Stimulated activated CD4-positive, alpha-beta T cell treated with anti-CD3 and anti-CD28 coated beads, Interleukin-1b, Interleukin-23, amount 100 ng/mL, for 48 hours (primary cell): ENCODE measurements around the gene EMID1.
A peak's percentile ranks its signal among the peaks of the same experiment; 100 is the strongest.

ENCODE experiments used
- DNase-seq: peaks from one replicate; pipeline ENCODE4 v3.0.0-alpha.2; 2020

The EMID1 gene

DNA sequence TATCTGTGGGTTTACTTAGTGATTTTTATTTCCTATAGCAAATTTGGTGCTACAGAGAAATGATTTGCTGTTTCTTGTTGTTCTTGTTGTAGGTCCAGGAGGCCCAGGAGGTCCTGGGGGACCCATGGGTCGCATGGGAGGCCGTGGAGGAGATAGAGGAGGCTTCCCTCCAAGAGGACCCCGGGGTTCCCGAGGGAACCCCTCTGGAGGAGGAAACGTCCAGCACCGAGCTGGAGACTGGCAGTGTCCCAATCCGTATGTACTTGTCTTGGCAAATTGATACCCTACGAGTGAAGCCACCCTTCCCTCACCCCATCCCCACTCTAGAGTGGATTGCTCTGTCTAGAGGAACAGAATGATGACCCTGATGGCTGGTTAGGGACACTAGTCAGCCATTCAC lies 92.9 kb downstream of the EMID1 start:
- DNase-seq, result no peak

DNA sequence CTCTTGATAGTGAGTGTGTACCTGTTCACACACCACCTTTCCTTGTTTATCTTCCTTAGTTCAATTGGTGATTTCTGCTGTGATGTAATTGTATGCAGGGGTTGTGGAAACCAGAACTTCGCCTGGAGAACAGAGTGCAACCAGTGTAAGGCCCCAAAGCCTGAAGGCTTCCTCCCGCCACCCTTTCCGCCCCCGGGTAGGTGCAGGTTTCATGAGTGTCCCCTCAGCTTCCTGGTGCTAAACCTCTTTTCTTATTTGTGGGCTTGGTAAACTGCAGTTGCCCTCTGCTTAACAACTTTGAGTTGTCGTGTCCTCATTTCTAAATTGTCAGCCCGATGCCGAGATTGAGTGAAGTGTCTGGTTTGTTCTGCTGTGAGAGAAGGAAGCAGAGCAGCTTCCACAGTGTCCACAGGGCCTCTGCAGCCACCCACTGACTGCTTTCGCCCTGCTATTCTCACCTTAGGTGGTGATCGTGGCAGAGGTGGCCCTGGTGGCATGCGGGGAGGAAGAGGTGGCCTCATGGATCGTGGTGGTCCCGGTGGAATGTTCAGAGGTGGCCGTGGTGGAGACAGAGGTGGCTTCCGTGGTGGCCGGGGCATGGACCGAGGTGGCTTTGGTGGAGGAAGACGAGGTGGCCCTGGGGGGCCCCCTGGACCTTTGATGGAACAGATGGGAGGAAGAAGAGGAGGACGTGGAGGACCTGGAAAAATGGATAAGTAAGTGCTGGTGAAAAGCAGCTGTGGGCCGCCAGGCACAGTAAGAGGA lies 93.6 kb downstream of the EMID1 start:
- no peak for DNase-seq

DNA sequence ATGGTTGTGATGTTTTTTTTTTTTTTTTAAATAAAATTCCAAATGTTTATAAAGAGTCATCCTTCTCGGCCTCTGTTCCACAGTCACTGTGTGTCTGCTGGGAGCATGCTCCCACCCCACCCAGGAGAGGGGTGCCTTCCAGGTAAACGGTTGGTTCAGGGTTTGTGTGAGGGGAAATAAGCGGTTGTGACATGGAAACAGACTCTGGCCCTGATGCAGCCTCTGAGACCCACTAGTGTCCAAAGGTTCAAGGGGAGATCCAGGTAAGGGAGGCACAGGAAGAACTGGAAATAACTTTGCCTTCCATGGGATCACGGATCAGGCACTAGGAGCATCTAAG lies 94.7 kb downstream of the EMID1 start:
- DNase-seq, result no peak

DNA sequence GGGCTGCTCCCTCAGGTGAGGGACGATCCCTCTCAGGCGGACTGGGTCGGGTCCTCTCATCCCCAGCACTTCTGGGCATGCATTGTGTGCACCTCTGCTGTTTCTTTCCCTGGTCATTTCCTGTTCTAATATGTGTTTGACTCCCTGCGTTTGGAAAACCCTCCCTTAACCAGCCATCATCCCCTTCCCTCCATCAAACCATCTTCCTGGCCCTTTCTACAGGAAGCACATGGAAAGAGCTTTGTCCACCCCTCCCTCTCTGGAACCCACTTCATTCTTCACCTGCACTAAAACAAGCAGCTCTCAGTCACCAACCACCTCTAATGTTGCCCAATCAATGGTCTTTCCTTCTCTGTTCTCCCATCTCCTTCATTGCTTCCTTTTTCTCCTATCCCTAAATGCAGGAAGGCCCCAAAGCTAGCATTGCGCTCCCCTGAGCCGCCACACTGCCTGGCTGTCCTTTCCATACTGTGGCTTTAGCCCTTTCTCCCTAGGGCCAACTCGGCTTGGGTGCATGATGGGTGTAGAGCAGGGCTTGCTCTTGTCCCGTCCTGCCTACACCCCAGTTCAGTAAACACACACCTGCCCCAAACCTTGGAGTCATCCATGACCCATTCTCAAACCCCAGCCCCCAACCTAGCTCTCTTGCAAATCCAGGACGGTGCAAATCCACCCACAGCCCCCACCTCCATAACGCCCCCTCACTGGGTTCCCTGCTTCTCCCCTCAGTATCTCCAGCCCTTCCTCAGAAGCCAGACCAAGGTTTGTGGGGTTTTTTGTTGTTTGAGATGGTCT lies 95.3 kb downstream of the EMID1 start:
- DNase-seq, result no peak

DNA sequence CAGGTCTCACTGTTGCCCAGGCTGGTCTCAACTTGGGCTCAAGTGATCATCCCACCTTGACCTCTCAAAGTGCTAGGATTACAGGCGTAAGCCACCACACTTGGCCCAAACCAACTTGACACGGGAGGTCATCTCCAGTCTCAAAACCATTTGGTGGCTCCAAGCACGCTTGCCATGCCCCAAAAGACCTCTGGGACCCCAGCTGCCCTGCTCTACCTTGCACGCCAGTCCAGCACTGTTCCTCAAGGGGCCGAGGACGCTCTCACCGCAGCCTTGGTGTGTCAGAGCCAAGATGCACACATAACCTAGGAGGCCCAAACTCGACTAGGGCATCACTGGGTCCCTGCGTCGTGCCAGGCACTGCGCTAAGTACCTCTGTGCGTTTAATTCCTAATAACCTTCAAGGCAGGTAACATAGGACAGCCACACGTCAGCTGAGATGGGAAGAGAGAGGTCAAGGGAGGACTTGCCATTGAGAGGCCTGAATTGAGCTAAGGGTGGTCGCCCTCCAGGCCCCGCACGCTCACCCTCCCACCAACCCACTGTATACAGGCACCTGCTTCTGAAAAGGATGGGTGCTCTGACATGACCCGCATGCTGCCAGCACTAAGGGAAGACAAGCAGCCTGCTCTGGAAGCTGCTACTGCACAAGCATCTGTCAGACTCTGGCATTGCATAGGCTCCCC lies 96.2 kb downstream of the EMID1 start:
- no peak for DNase-seq

DNA sequence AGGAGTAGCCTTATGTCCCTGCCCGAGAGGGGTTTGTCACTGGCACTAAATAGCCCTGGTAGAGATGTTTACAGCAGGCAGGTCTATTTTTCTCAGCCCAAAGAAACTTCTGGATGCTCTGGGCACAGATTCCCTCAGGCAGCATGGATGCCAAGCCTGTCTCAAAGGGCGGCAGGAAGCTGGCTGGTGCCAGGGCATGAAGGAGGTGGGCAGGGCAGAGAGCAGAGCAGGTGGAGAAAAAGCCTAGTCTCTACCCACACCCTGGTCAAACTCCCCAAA lies 96.6 kb downstream of the EMID1 start:
- DNase-seq, result no peak

DNA sequence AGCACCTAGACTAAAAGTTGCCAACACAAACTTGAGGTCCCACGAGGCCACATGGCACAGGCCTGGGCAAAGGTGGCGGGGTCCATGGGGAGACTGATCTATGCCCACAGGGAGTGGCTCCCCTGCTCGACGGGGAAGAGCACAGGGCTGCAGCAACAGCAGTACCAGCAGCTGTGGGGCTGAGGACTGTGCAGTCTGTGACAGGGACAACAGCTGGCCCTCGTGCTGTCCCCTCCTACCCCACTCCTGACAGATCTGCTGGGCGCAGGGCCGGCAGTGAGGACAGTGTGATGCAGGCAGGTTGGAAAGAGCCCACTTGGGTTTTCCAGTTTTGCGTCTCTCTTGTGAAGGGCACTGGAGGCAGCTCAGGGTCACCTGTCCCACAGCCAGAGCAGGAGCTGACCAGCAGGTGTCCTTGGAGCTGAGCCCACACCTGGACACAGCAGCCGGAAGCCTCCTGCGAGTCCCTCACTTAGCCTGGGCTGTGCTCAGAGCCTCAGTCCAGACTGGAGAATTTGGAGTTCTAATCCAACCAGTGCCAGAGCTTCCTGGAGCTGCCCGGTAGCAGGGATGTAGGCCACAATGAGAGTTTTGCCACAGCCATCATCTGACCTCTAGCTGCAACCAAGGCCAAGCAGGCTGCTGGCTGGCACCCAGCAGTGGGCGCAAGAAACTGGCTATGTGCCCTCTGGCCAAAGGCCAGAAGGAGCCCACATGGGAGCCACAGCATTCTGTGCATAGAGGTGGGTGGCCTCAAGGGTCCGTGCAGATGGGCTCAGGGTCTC lies 97.2 kb downstream of the EMID1 start:
- DNase-seq, result no peak

DNA sequence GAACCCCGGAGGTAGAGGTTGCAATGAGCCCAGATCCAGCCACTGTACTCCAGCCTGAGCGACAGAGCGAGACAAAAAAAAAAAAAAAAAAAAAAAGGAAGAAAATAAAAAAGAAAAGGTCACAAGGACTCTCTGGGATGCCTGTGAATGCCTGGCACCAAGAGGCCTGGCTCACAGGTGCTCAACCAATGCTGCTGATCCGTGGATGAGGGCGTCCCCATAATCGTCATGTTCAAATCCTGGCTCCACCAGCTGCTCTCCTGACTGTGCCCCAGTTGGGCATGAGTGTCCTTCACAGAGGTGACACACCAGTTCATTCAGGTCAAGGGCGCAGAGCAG lies 100.1 kb downstream of the EMID1 start:
- no peak for DNase-seq

DNA sequence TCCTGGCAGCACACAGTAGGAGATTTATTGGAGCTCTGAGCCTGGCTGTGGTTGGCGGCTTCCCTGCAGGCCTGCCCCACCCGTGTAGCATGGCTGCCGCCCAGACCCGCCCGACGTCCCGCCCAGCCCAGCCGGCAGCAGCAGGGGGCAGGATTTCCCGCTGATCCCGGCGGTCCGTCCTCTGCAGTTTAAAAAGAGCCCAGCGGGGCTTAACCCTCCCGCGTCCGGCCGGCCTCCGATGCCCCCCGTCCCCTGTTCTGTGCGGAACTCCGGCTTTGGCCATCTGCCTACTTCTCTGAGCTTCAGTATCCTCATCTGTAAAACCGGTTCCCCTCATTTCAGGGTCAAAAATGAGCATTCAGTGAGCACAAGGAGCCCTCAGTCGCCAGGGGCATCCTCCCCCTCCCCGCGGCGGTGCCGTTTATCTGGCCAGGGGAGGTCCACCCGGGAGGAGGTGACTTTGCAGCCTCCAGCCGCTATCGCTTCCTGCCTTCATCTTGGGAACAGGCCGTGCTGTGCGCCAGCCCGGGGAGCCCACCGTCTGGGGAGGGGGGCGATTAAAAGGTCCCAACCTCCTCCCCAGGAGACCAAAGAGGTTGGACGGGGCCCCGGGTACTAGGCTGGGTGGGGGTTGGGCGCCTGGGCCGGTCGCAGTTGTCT lies 100.6 kb downstream of the EMID1 start, which contains the start of gene GAS2L1:
GAS2L1 (plus strand) TSS at position 476 of the 660 bp plus-strand sequence. CDS start 1,456 bp downstream, outside the sequence.
- DNase-seq, result peak; percentile 43

DNA sequence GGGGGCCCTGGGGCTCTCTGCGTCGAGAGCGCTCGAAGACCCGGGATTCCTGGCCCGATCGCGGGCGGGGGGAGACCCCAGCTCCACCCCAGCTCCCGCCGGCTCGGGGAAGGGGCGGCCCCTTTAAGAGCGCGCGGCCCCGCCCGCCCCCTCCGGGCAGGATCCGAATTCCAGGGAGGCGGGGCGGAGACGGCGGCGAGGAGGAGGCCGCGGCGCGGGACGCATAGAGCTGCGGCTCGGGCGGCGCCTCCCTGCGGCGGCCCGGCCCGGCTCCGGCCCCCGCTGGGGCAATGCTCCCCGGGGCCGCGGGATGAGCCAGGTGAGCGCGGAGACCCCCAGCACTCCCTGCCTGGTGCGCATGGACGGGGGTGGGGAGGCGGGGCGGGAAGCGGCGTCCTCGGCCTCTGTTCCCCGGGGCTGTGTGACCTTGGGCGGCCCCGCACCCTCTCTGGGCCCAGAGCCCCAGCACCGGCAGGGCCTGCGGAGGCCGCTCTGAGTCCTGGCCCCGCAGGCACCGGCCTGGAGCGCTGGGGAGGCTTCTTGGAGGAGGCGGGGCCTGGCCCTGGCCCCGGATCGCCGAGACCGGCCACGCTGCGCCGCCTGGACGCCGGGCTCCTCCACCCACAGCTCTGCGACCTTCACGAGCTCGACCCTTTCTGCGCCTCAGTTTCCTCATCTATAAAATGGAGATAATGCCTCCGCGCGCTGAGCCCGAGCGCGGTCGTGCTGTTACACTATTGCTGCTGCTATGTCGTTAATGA lies 101.3 kb downstream of the EMID1 start:
- no peak for DNase-seq

DNA sequence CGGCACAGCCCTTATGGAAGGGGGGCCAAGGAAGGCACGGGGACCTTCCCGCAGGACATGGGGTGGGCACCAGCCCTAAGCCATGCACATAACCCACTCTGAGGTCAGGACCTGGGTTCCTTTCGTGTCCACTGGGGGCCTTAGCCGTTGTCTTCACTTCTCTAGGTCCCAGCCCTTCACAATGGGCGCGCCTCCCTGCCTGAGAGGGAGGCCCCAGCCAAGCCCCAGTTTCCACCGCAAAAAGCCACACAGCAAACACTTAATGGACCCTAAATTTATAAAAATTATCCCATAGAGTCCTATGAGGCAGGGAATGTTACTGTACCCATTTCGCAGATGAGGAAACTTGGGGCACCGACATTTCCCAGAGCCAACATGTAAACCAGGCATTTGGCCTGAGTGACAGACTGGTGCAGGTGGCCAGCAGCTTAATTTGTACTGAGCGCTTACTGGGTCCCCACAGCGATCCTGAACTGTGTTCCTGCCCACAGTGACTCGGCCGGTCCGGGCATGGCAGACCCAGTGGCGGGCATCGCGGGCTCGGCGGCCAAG lies 102.0 kb downstream of the EMID1 start:
- DNase-seq, result no peak

DNA sequence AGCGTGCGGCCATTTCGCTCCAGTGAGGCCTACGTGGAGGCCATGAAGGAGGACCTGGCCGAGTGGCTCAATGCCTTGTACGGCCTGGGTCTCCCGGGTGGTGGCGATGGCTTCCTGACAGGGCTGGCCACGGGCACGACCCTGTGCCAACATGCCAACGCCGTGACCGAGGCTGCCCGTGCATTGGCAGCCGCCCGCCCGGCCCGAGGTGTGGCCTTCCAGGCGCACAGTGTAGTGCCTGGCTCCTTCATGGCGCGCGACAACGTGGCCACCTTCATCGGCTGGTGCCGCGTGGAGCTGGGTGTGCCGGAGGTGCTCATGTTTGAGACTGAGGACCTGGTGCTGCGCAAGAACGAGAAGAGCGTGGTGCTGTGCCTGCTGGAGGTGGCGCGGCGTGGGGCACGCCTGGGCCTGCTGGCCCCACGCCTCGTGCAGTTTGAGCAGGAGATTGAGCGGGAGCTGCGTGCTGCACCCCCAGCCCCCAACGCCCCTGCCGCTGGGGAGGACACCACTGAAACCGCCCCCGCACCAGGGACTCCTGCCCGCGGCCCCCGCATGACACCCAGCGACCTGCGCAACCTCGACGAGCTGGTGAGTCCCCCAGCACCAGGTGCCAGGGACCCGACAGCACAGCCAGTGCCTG lies 102.6 kb downstream of the EMID1 start:
- DNase-seq, result no peak

DNA sequence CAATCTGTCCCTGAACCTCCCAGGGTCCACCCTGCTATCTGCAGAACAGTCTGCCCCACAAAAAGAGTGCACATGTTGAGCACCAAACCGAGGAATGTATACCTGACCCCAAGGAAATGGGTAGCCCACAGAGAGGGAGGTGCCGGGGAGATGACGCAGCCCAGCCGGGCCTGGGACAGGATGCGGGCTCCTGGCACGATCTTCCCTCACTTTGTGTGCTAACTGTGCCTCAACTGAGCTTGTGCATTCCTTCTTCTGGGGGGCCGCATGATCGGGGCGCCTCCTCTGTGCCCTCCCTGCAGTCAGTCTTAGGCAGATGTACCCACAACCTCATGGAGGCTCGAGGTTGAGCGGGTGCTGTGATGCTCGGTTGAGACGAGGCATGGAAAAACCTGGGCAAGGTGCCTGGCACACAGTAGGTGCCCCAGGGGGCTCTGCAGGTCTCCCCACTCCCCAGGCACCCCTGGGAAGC lies 103.1 kb downstream of the EMID1 start:
- DNase-seq, result no peak
